Stimulated activated CD8-positive, alpha-beta memory T cell treated with anti-CD3 and anti-CD28 coated beads, Interleukin-15, amount 100 ng/mL, for 1 hour (primary cell): ENCODE data around the gene FOLR1.
"Not testable (repeated sequence)": the region's sequence is repeated elsewhere in the genome, so short reads cannot be mapped to it uniquely, and the experiment has no call there.

Experiments
- DNase-seq: peaks from one replicate; pipeline ENCODE4 v3.0.0-alpha.2; 2020; ENCODE audit warnings: low read depth

FOLR1 gene

GRCh38 chr11:72181553-72181958, 10.4 kb upstream of the FOLR1 start:
- DNase-seq, result not testable (repeated sequence)

- DNase-seq, result no peak
Measured at GRCh38 chr11:72188267-72188666, 3.7 kb upstream of the FOLR1 start.

GRCh38 chr11:72189455-72190250, 2.3 kb upstream of the FOLR1 start:
- DNase-seq, result no peak

GRCh38 chr11:72190631-72191071, 1.3 kb upstream of the FOLR1 start:
- no peak for DNase-seq

GRCh38 chr11:72195518-72196270, 3.8 kb downstream of the FOLR1 start:
- DNase-seq, result no peak

- not testable (repeated sequence) for DNase-seq
Measured at GRCh38 chr11:72201445-72201844, 9.5 kb downstream of the FOLR1 start.

GRCh38 chr11:72202571-72202970, 10.6 kb downstream of the FOLR1 start:
- DNase-seq, result no peak

- DNase-seq, result no peak
Measured at GRCh38 chr11:72203163-72203562, 11.2 kb downstream of the FOLR1 start.

GRCh38 chr11:72204886-72205285, 12.9 kb downstream of the FOLR1 start:
- DNase-seq, result no peak

- DNase-seq, result not testable (repeated sequence)
Measured at GRCh38 chr11:72206794-72207193, 14.9 kb downstream of the FOLR1 start.

- no peak for DNase-seq
Measured at GRCh38 chr11:72208281-72208680, 16.3 kb downstream of the FOLR1 start.

GRCh38 chr11:72209101-72209500, 17.2 kb downstream of the FOLR1 start:
- DNase-seq, result no peak

- no peak for DNase-seq
Measured at GRCh38 chr11:72216638-72217037, 24.7 kb downstream of the FOLR1 start, which contains the start of gene FOLR2. FOLR2 (plus strand) TSS chr11:72216794; CDS start chr11:72218585, 1,791 bp downstream.

GRCh38 chr11:72217841-72218240, 25.9 kb downstream of the FOLR1 start:
- no peak for DNase-seq

GRCh38 chr11:72218251-72218745, 26.4 kb downstream of the FOLR1 start:
- no peak for DNase-seq

GRCh38 chr11:72220696-72221363, 28.9 kb downstream of the FOLR1 start:
- DNase-seq, result no peak

GRCh38 chr11:72221386-72222075, 29.6 kb downstream of the FOLR1 start:
- no peak for DNase-seq

GRCh38 chr11:72222106-72222891, 30.4 kb downstream of the FOLR1 start:
- no peak for DNase-seq

GRCh38 chr11:72222907-72223614, 31.1 kb downstream of the FOLR1 start:
- DNase-seq, result peak; percentile 84
